Measurements from ENCODE around the gene FSD1.
"Not testable (repeated sequence)": the region's sequence is repeated elsewhere in the genome, so short reads cannot be mapped to it uniquely, and the experiment has no call there.

FSD1 gene

GRCh38 chr19:4284974-4285373 lies 19.4 kb upstream of the FSD1 start:
- no peak for DNase-seq (ENCODE audit: low spot score)

- DNase-seq (ENCODE audit: low spot score), result not testable (repeated sequence)
These were observed 18.3 kb upstream of the FSD1 start for GRCh38 chr19:4286141-4286540.

DNA sequence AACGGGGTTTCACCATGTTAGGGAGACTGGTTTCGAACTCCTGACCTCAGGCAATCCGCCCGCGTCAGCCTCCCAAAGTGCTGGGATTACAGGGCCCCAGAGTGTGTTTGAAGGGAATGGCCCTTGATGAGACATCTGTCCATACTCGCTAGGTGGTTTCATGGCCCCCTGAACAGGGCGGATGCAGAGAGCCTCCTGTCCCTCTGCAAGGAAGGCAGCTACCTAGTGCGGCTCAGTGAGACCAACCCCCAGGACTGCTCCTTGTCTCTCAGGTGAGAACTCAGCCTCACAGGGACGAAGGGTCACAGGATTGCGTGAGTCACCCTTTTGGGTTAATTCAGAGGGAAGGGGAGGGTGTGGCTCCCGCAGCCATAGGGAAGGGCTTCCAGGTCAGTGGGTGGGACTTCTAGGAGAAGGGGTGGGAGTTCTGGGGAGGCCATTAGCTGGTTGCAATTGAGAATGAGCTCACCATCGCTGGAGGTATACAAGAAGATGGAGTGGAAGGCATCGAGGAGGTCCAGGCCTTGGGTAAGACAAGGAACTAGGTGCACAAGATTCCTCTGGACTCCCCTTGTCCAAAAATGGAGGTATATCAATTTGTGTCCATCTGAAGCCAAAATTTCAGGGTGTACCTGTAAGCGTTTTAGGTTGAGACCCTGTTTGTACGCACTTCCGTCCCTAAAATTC lies 16.2 kb upstream of the FSD1 start:
- no peak for DNase-seq (ENCODE audit: low spot score)

DNA sequence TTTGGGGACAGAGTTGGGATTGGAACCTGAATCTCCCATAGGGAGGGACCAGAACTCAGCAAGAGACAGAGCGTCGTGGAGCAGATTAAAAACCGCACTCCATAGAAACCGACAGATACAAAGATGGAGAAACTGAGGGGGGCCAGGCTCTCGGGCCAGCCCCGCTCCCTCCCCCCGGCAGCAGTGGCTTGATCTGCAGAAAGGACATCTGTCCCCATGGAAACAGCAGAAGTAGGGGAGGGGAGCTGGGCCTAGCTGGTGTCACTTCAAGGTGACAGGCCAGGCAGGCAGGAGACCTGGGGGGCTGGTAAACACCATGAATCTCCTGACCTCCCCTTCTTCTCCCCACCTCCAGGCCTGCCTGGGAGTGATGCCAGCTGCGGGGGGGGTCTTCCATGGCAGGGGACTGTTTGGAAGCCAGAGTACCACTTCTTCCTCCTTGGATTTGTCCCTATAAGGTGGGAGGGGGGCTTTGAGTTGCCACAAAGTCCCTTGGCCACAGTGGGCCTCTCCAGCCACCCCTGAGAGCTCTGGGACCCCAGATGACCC lies 13.1 kb upstream of the FSD1 start:
- DNase-seq (ENCODE audit: low spot score), result no peak

- DNase-seq (ENCODE audit: low spot score), result no peak
These were observed 11.9 kb upstream of the FSD1 start for GRCh38 chr19:4292515-4292914.

GRCh38 chr19:4294389-4294788 lies 10.0 kb upstream of the FSD1 start:
- no peak for DNase-seq (ENCODE audit: low spot score)

DNA sequence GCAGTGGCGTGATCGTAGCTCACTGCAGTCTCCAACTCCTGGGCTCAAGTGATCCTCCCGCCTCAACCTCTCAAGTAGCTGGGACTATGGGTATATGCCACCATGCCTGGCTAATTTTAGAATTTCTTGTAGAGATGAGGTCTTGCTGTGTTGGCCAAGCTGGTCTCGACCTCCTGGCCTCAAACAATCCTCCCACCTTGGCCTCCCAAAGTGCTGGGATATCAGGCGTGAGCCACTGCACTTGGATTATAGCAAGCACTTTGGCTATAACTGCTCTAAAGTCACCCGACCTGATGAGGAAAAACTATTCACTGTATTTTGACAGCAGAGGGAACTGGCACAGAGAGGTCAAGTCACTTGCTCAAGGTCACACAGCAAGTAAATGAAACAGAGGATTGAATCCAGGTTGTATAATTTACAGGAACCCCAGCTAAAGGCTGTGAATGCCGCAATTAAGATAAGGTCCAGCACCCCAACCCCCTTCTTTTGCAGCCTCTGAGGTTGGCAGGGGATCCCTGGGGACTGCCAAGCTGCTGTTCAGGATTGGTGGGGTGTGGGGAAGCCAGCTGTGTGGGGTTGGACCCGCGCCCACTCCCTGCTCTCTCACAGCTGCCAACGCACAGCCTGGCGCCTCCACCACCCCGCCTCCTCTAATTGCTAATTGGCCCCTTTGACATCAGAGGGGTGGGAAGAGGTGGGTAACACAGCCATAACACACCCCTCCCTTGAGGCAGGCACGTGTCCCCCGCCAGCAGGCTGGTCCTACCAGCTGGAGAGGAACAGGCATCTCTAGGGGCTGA lies 8.2 kb upstream of the FSD1 start:
- no peak for DNase-seq (ENCODE audit: low spot score)

- no peak for DNase-seq (ENCODE audit: low spot score)
These were observed 6.2 kb upstream of the FSD1 start for GRCh38 chr19:4297901-4298809.

DNA sequence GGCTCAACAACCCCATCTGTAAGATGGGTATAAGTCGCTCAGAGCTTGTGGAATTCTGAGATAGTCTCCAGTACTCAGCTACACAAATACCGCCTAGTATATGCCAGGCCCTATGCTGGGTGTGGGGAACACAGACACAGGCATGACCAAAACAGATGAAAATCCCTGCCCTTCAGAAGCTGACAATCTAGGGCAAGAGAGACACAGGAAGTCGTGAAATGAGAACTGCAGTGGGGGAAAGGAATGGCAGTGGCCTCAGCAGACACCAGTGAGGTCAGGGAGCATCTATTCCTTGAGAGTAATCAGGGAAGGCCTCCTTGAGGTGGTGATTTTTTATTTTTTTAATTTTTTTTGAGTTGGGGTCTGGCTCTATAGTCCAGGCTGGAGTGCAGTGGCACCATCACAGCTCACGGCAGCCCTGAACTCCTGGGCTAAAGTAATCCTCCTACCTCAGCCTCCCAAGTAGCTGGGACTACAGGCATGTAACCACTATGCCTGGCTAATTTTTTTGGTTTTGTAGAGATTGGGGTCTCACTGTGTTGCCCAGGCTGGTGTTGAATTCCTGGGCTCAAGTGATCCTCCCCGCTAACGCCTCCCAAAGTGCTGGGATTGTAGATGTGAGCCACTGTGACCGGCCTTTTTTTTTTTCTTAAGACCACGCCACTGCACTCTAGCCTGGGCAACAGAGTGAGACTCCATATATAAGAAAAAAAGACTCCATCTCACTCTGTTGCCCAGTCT lies 5.4 kb upstream of the FSD1 start:
- no peak for DNase-seq (ENCODE audit: low spot score)

- no peak for DNase-seq (ENCODE audit: low spot score)
These were observed 3.8 kb upstream of the FSD1 start for GRCh38 chr19:4300589-4300988.

DNA sequence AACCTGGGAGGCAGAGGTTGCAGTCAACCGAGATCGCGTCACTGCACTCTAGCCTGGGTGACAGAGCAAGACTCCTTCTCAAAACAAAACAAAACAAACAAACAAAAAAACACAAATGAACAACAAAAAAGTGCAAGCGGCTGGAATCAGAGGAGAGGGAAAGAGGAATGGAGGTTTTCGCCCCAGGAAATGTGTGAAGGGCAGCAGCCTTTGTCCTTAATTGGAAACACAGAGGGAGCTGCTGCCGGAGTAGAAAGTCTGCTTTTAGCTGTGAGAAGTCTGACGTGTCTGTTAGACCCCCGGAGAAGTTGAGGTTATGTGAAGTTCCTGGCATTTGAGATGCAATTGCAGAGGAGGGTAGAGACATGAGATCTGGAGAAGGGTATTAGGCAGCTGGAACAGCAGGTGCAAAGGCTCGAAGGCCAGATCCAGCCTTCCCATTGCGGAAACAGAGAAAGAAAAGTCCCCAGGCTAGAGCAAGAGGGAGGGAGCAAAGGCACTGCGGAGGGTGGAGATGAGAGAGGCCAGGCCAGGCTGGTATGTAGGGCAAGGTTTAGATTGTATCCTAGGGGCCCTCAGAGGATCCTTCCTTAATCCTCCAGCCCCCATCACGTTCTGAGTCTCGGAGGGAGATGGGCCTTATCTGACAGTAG lies 2.7 kb upstream of the FSD1 start:
- no peak for DNase-seq (ENCODE audit: low spot score)

DNA sequence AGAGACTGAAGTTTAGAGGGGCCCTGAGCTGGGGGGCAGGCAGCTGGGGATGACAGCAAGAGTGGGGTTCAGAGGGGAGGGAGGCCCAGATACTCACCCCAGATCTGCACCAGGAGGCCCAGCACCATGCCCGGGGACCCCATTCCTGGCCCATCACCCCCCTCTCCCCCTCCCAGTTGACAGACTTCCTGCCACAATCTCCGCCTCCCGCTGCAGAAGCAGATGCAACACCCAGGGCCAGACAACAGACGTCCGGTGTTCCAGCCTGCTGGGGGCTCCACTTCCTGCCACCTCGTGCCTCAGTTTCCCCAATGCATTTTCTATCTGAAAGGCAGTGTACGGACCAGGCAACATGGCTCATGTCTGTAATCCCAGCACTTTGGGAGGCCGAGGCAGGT lies 2.2 kb upstream of the FSD1 start, which contains the start of gene TMIGD2:
Gene TMIGD2 (minus strand): TSS at position 147 of the 398 bp plus-strand sequence. CDS start 4 bp downstream, at position 143.
- no peak for DNase-seq (ENCODE audit: low spot score)

DNA sequence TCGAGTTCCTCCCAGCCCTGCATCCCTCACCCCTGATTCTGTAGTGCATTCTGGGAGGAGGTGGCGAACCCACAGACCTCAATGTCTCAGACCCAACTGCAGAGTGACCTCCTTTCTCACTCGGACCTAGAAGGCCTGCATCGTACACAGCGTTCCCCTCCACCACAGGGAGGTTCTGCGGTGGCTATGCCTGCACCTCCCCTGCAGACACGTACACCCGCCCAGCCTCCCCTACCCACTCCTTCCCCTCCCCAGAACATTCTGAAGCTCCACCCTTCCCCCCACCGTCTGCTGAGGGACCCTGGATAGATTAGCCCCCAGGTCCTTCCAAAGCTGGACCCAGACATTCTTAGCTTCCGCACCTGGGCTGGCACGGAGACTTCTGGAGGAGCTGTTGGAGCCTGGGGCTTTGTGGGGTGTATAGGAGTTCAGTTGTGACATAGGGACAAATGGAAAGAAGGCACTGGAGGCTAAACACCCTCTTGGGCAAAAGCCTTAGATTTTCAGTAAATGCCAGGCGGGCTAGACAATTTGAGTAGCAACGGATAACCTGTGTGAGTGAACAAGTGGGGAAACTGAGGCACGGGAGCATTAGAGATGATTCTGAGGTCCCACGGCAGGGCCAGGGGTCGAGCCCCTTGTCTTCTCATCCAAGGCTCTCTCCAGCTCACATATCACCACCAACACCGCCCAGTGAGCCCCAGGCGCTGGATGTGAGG lies 420 bp upstream of the FSD1 start:
- DNase-seq (ENCODE audit: low spot score), result no peak

GRCh38 chr19:4305257-4305612 lies 837 bp downstream of the FSD1 start:
- no peak for DNase-seq (ENCODE audit: low spot score)

DNA sequence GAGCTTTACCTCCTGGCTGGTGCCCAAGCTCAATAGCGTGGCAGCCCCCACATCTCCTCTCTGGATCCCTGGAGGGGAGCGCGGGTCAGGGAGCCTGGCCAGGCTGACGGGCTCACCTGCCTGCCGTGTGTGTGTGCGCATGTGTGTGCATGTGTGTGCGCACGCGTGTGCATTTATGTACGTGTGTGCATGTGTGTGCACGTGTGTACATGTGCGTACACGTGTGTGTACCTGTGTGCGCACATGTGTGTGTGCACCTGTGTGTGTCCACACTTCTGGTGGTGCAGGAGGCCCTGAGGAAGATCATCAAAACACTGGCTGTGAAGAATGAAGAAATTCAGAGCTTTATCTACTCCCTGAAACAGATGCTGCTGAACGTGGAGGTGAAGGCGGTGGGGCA lies 1.3 kb downstream of the FSD1 start:
- no peak for DNase-seq (ENCODE audit: low spot score)

DNA sequence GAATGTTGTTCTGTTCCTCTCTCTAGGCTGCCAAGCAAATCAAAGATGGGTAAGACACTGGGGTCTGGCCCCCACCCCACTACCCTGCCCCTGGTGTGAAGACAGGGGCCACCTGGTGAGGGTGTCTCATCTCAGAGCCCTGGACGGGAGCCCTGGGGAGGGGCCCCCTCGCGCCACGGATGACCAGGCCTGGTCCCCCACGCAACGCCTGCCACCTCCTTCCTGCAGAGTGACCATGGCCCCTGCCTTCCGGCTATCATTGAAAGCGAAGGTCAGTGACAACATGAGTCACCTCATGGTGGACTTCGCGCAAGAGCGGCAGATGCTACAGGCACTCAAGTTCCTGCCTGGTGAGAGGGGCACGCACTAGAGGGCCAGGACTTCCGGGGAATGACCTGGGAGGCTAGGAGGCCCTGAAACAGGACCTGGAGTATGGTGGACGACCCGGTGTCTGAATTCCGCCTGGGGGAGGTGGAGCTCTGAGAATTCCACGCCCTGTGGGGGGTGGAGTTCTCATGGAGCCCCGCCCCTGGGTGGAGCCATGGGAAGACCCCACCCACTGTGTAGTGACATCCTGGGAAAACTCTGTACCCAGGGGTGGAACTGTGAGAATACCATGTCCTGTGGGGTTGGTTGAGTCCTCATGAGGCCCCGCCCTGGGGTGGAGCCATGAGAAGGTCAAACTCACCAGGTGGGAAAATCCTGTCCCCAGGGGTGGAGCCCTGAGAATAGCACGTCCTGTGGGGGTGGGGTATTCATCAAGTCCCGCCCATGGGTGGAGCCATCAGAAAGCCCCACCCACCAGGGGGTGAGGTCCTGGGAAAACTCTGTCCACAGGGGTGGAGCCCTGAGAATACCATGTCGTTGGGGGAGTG lies 6.1 kb downstream of the FSD1 start:
- no peak for DNase-seq (ENCODE audit: low spot score)

DNA sequence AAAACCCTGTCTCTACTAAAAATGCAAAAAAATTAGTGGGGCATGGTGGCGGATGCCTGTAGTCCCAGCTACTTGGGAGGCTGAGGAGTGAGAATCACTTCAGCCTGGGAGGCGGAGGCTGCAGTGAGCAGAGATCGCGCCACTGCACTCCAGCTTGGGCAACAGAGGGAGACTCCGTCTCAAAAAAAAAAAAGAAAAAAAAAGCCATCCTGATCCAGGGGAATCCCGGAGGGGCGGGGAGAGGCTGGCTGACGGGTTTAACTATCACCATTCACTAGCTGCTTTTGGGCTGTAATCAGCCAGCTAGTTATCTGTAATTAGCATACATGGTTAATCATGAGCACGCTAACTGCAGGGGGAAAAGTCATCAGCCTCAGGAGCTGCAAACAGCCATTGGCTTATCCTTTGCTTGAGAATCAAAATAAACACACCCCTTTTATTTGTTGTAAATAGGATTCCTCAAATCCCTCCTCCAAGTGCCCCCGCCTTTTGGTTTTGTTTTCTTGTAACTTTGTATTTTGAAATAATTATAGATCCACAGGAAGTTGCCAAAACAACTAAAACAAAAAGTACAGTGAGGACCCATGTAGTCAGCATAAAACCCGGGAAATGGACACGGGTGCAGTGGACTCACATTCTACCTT lies 9.6 kb downstream of the FSD1 start:
- DNase-seq (ENCODE audit: low spot score), result no peak

GRCh38 chr19:4316956-4317355 lies 12.6 kb downstream of the FSD1 start:
- DNase-seq (ENCODE audit: low spot score), result no peak

- DNase-seq (ENCODE audit: low spot score), result no peak
These were observed 14.1 kb downstream of the FSD1 start for GRCh38 chr19:4318460-4318859.
